Mucosa of stomach (tissue), 1 donor: ENCODE measurements around the gene LRRN4CL.
"Not testable (repeated sequence)": the region's sequence is repeated elsewhere in the genome, so short reads cannot be mapped to it uniquely, and the experiment has no call there.

Experiments
- H3K27me3 ChIP-seq: one replicate; pipeline ENCODE4 v1.7.0; 2013; ENCODE audit warnings: mild to moderate bottlenecking, low read length; ENCODE audit not compliant: control insufficient read depth, insufficient read depth
- H3K36me3 ChIP-seq: one replicate; pipeline ENCODE4 v1.7.0; 2013; ENCODE audit warnings: low read length; ENCODE audit not compliant: control insufficient read depth, insufficient read depth
- H3K4me1 ChIP-seq: one replicate; pipeline ENCODE4 v1.7.0; 2013; ENCODE audit warnings: mild to moderate bottlenecking, low read length; ENCODE audit not compliant: control insufficient read depth, insufficient read depth
- H3K4me3 ChIP-seq: one replicate; pipeline ENCODE4 v1.7.0; 2013; ENCODE audit warnings: low read length
- H3K9ac ChIP-seq: one replicate; pipeline ENCODE4 v1.7.0; 2013; ENCODE audit warnings: mild to moderate bottlenecking, low read length, moderate library complexity
- H3K9me3 ChIP-seq: one replicate; pipeline ENCODE4 v1.7.0; 2013; ENCODE audit warnings: mild to moderate bottlenecking, low read length, moderate library complexity; ENCODE audit not compliant: control insufficient read depth
- donor health status: Pancreatic carcinoma.

Gene LRRN4CL

GRCh38 chr11:62682518-62682917 is 6.8 kb downstream of the LRRN4CL start:
- Histone ChIP-seq H3K4me3 (no peak overlapping the region), H3K36me3 (no peaks in the 10 kb centered on the region), H3K27me3 (peaks cover 3% of the 10 kb centered on the region), H3K9ac (no peak overlapping the region), H3K9me3 (no peaks in the 10 kb centered on the region), H3K4me1 (peaks cover 7% of the 10 kb centered on the region)

- no peaks in the 10 kb centered on the region for H3K9me3 ChIP-seq
- H3K4me1 ChIP-seq = peaks cover 7% of the 10 kb centered on the region
- no peak overlapping the region for H3K9ac ChIP-seq
- H3K27me3 ChIP-seq = no peaks in the 10 kb centered on the region
- H3K36me3 ChIP-seq = no peaks in the 10 kb centered on the region
- no peak overlapping the region for H3K4me3 ChIP-seq
Measured at GRCh38 chr11:62680825-62681240, 8.5 kb downstream of the LRRN4CL start.

GRCh38 chr11:62678770-62679696 is 10.3 kb downstream of the LRRN4CL start, which contains the start of gene UBXN1:
UBXN1 (minus strand) TSS chr11:62679073; CDS start chr11:62678923, 150 bp downstream.
- no peaks in the 10 kb centered on the region for H3K36me3 ChIP-seq
- H3K4me3 ChIP-seq = peak within 1 kb of the TSS; percentile 84
- H3K27me3 ChIP-seq = no peaks in the 10 kb centered on the region
- peaks cover 7% of the 10 kb centered on the region for H3K4me1 ChIP-seq
- peak within 1 kb of the TSS; percentile 90 for H3K9ac ChIP-seq
- no peaks in the 10 kb centered on the region for H3K9me3 ChIP-seq

- Histone ChIP-seq H3K4me3 (peak overlapping the region; percentile 84), H3K4me1 (peaks cover 7% of the 10 kb centered on the region), H3K9ac (peak overlapping the region; percentile 90), H3K36me3 (no peaks in the 10 kb centered on the region), H3K27me3 (no peaks in the 10 kb centered on the region), H3K9me3 (no peaks in the 10 kb centered on the region)
Measured at GRCh38 chr11:62678433-62678769, 10.9 kb downstream of the LRRN4CL start.

GRCh38 chr11:62677714-62678113 is 11.6 kb downstream of the LRRN4CL start:
- peak overlapping the region; percentile 84 for H3K4me3 ChIP-seq
- H3K9ac ChIP-seq = peak overlapping the region; percentile 90

GRCh38 chr11:62677156-62677555 is 12.2 kb downstream of the LRRN4CL start:
- no peak overlapping the region for H3K9ac ChIP-seq
- H3K36me3 ChIP-seq = no peaks in the 10 kb centered on the region
- no peak overlapping the region for H3K4me3 ChIP-seq
- no peaks in the 10 kb centered on the region for H3K9me3 ChIP-seq
- no peaks in the 10 kb centered on the region for H3K27me3 ChIP-seq
- peaks cover 17% of the 10 kb centered on the region for H3K4me1 ChIP-seq

More at GRCh38 chr11:62677714-62678113, 11.6 kb downstream of the LRRN4CL start:
- Histone ChIP-seq H3K27me3 (no peaks in the 10 kb centered on the region), H3K9me3 (no peaks in the 10 kb centered on the region), H3K36me3 (no peaks in the 10 kb centered on the region), H3K4me1 (peaks cover 11% of the 10 kb centered on the region)

GRCh38 chr11:62676698-62677097 is 12.6 kb downstream of the LRRN4CL start:
- peaks cover 17% of the 10 kb centered on the region for H3K4me1 ChIP-seq
- no peaks in the 10 kb centered on the region for H3K27me3 ChIP-seq
- H3K36me3 ChIP-seq = no peaks in the 10 kb centered on the region
- no peaks in the 10 kb centered on the region for H3K9me3 ChIP-seq
- no peak overlapping the region for H3K4me3 ChIP-seq
- no peak overlapping the region for H3K9ac ChIP-seq

- H3K4me3 ChIP-seq, H3K9ac ChIP-seq, H3K36me3 ChIP-seq, H3K9me3 ChIP-seq, H3K27me3 ChIP-seq: not testable (repeated sequence)
- H3K4me1 ChIP-seq = peaks cover 17% of the 10 kb centered on the region
Measured at GRCh38 chr11:62675415-62675814, 13.9 kb downstream of the LRRN4CL start.

- H3K9ac ChIP-seq = peak overlapping the region; percentile 94
- H3K36me3 ChIP-seq = no peaks in the 10 kb centered on the region
- no peaks in the 10 kb centered on the region for H3K27me3 ChIP-seq
- H3K9me3 ChIP-seq = no peaks in the 10 kb centered on the region
- no peak overlapping the region for H3K4me3 ChIP-seq
- peaks cover 29% of the 10 kb centered on the region for H3K4me1 ChIP-seq
Measured at GRCh38 chr11:62673196-62673525, 16.2 kb downstream of the LRRN4CL start.

- H3K27me3 ChIP-seq = no peaks in the 10 kb centered on the region
- peaks cover 6% of the 10 kb centered on the region for H3K36me3 ChIP-seq
- peaks cover 34% of the 10 kb centered on the region for H3K4me1 ChIP-seq
- H3K9ac ChIP-seq = peak within 1 kb of the TSS; percentile 94
- no peaks in the 10 kb centered on the region for H3K9me3 ChIP-seq
- peak within 1 kb of the TSS; percentile 98 for H3K4me3 ChIP-seq
Measured at GRCh38 chr11:62671608-62672389, 17.5 kb downstream of the LRRN4CL start, which contains the start of the genes LBHD1 and UQCC3. LBHD1 (minus strand) TSS chr11:62672267; CDS start chr11:62670031, 2,236 bp downstream. UQCC3 (plus strand) TSS chr11:62671673; CDS start chr11:62671746, 73 bp downstream.

GRCh38 chr11:62671236-62671607 is 18.1 kb downstream of the LRRN4CL start:
- no peaks in the 10 kb centered on the region for H3K27me3 ChIP-seq
- H3K36me3 ChIP-seq = peaks cover 8% of the 10 kb centered on the region
- peak overlapping the region; percentile 94 for H3K9ac ChIP-seq
- peak overlapping the region; percentile 98 for H3K4me3 ChIP-seq
- H3K4me1 ChIP-seq = peaks cover 40% of the 10 kb centered on the region
- H3K9me3 ChIP-seq = no peaks in the 10 kb centered on the region
